Duodenal mucosa (tissue), 2 donors: ENCODE results near the gene KERA.
"Not testable (repeated sequence)": the region's sequence is repeated elsewhere in the genome, so short reads cannot be mapped to it uniquely, and the experiment has no call there.

ENCODE experiments used
- H3K27ac ChIP-seq: one replicate; pipeline ENCODE4 v1.7.0; 2013; ENCODE audit warnings: low read depth, low read length
- H3K27me3 ChIP-seq, 2 donors: one replicate each; pipeline ENCODE4 v1.7.0; 2013; ENCODE audit warnings: low read length in 2 of 2, control low read depth in 1 of 2; ENCODE audit not compliant: insufficient read depth in 2 of 2, control insufficient read depth in 1 of 2
- H3K36me3 ChIP-seq, 2 donors: one replicate each; pipeline ENCODE4 v1.7.0; 2013; ENCODE audit warnings: low read length in 2 of 2, control low read depth in 1 of 2; ENCODE audit not compliant: insufficient read depth in 2 of 2, control insufficient read depth in 1 of 2
- H3K4me1 ChIP-seq, 2 donors: one replicate each; pipeline ENCODE4 v1.7.0; 2013; ENCODE audit warnings: low read length in 2 of 2, control low read depth in 1 of 2; ENCODE audit not compliant: insufficient read depth in 2 of 2, control insufficient read depth in 1 of 2
- H3K4me3 ChIP-seq, 2 donors: one replicate each; pipeline ENCODE4 v1.7.0; 2013; ENCODE audit warnings: low read length in 2 of 2, low read depth in 1 of 2
- H3K9ac ChIP-seq, 2 donors: one replicate each; pipeline ENCODE4 v1.7.0; 2013; ENCODE audit warnings: low read length in 2 of 2, low read depth in 1 of 2
- H3K9me3 ChIP-seq, 2 donors: one replicate each; pipeline ENCODE4 v1.7.0; 2013; ENCODE audit warnings: low read length in 2 of 2, control low read depth in 1 of 2; ENCODE audit not compliant: control insufficient read depth in 1 of 2

KERA gene

GRCh38 chr12:91098461-91098860 lies 40.6 kb upstream of the KERA start:
- no peak overlapping the region for H3K4me3 ChIP-seq
- no peaks in the 10 kb centered on the region for H3K9me3 ChIP-seq
- peaks cover 0 to 4% of the 10 kb centered on the region in 2 donors for H3K4me1 ChIP-seq
- H3K9ac ChIP-seq = no peak overlapping the region
- H3K27ac ChIP-seq = no peak overlapping the region
- no peaks in the 10 kb centered on the region for H3K27me3 ChIP-seq
- no peaks in the 10 kb centered on the region for H3K36me3 ChIP-seq

- H3K9ac ChIP-seq = no peak overlapping the region
Measured at GRCh38 chr12:91094957-91095356, 37.1 kb upstream of the KERA start.

GRCh38 chr12:91094032-91094662 lies 36.3 kb upstream of the KERA start:
- H3K36me3 ChIP-seq = no peaks in the 10 kb centered on the region
- peaks cover 3 to 7% of the 10 kb centered on the region in 2 donors for H3K9me3 ChIP-seq

More at GRCh38 chr12:91094957-91095356, 37.1 kb upstream of the KERA start:
- H3K36me3 ChIP-seq = no peaks in the 10 kb centered on the region
- H3K4me3 ChIP-seq = no peak overlapping the region
- peaks cover 1 to 5% of the 10 kb centered on the region in 2 donors for H3K9me3 ChIP-seq
- H3K27me3 ChIP-seq = no peaks in the 10 kb centered on the region
- no peak overlapping the region for H3K27ac ChIP-seq
- peaks cover 0 to 4% of the 10 kb centered on the region in 2 donors for H3K4me1 ChIP-seq

GRCh38 chr12:91093341-91093740 lies 35.5 kb upstream of the KERA start:
- Histone ChIP-seq H3K9ac (no peak overlapping the region), H3K27ac (no peak overlapping the region), H3K4me3 (no peak overlapping the region), H3K4me1 (no peaks in the 10 kb centered on the region), H3K36me3 (no peaks in the 10 kb centered on the region), H3K9me3 (peaks cover 3 to 7% of the 10 kb centered on the region in 2 donors), H3K27me3 (no peaks in the 10 kb centered on the region)

More at GRCh38 chr12:91094032-91094662, 36.3 kb upstream of the KERA start:
- Histone ChIP-seq H3K4me1 (peaks cover 0 to under 1% of the 10 kb centered on the region in 2 donors), H3K27me3 (no peaks in the 10 kb centered on the region), H3K27ac (no peak overlapping the region), H3K9ac (no peak overlapping the region), H3K4me3 (no peak overlapping the region)

- H3K4me3 ChIP-seq = no peak overlapping the region
- H3K27ac ChIP-seq = no peak overlapping the region
- H3K27me3 ChIP-seq = no peaks in the 10 kb centered on the region
- no peak overlapping the region for H3K9ac ChIP-seq
- peaks cover 3 to 7% of the 10 kb centered on the region in 2 donors for H3K9me3 ChIP-seq
- H3K36me3 ChIP-seq = no peaks in the 10 kb centered on the region
- H3K4me1 ChIP-seq = no peaks in the 10 kb centered on the region
Measured at GRCh38 chr12:91091916-91092715, 34.3 kb upstream of the KERA start.

GRCh38 chr12:91089953-91090352 lies 32.1 kb upstream of the KERA start:
- H3K9me3 ChIP-seq, H3K27ac ChIP-seq, H3K4me1 ChIP-seq, H3K27me3 ChIP-seq, H3K9ac ChIP-seq, H3K36me3 ChIP-seq, H3K4me3 ChIP-seq: not testable (repeated sequence)

- no peaks in the 10 kb centered on the region for H3K9me3 ChIP-seq
- H3K27ac ChIP-seq = no peak overlapping the region
- no peaks in the 10 kb centered on the region for H3K27me3 ChIP-seq
- no peak overlapping the region for H3K9ac ChIP-seq
- no peaks in the 10 kb centered on the region for H3K4me1 ChIP-seq
- H3K4me3 ChIP-seq = no peak overlapping the region
- no peaks in the 10 kb centered on the region for H3K36me3 ChIP-seq
Measured at GRCh38 chr12:91080041-91080440, 22.2 kb upstream of the KERA start.

- Histone ChIP-seq H3K27me3 (no peaks in the 10 kb centered on the region), H3K36me3 (no peaks in the 10 kb centered on the region), H3K9ac (no peak overlapping the region), H3K4me1 (no peaks in the 10 kb centered on the region), H3K27ac (no peak overlapping the region), H3K9me3 (no peaks in the 10 kb centered on the region), H3K4me3 (no peak overlapping the region)
Measured at GRCh38 chr12:91078501-91078900, 20.7 kb upstream of the KERA start.

GRCh38 chr12:91077228-91077954 lies 19.6 kb upstream of the KERA start:
- no peaks in the 10 kb centered on the region for H3K9me3 ChIP-seq
- no peak overlapping the region for H3K4me3 ChIP-seq
- no peaks in the 10 kb centered on the region for H3K27me3 ChIP-seq
- no peak overlapping the region for H3K9ac ChIP-seq
- H3K4me1 ChIP-seq = no peaks in the 10 kb centered on the region
- H3K36me3 ChIP-seq = no peaks in the 10 kb centered on the region
- H3K27ac ChIP-seq = no peak overlapping the region

GRCh38 chr12:91074851-91075250 lies 17.0 kb upstream of the KERA start:
- H3K9ac ChIP-seq = no peak overlapping the region

More at GRCh38 chr12:91074851-91075250, 17.0 kb upstream of the KERA start:
- no peaks in the 10 kb centered on the region for H3K36me3 ChIP-seq
- no peak overlapping the region for H3K4me3 ChIP-seq
- H3K9me3 ChIP-seq = no peaks in the 10 kb centered on the region
- H3K27ac ChIP-seq = no peak overlapping the region
- no peaks in the 10 kb centered on the region for H3K27me3 ChIP-seq
- H3K4me1 ChIP-seq = no peaks in the 10 kb centered on the region
